ENCODE data around the gene CDIPT.

Gene CDIPT

DNA sequence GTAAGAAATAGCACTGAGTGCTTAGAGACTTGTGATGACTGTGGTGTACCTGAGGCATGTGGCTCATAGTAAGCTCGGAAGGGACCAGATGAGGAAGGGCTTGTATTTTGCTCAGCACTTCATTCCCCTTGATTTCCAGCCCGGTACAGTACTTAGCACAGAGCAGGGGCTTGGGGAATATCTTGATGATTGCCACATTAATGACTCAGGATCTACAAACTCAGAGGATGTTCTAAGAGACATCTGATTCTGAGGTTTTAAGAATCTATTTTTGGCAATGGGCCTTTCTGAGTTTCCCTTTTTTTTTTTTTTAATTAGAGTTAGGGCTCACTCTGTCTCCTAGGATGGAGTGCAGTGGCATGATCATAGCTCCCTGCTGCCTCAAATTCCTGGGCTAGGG, 46.4 kb upstream of the CDIPT start:
- Histone ChIP-seq H2AFZ (ENCODE audit: low read depth) (no peak overlapping the region), H3K36me3 (ENCODE audit: insufficient read depth) (no peaks in the 10 kb centered on the region), H3K79me2 (ENCODE audit: insufficient read depth, low read depth) (no peaks in the 10 kb centered on the region), H3K4me2 (no peak overlapping the region), H4K20me1 (ENCODE audit: insufficient read depth) (no peaks in the 10 kb centered on the region), H3K27ac (no peak overlapping the region), H3K4me1 (ENCODE audit: low read depth, poor library complexity, severe bottlenecking) (no peaks in the 10 kb centered on the region), H3K4me3 (IDR thresholded peaks at IDR 0.05; ENCODE audit: insufficient read depth, low read depth, low read length) (no peak overlapping the region), H3K27me3 (ENCODE audit: insufficient read depth, low read depth) (no peaks in the 10 kb centered on the region), H3K9ac (no peak overlapping the region)
- TF ChIP-seq, protein P1, sequence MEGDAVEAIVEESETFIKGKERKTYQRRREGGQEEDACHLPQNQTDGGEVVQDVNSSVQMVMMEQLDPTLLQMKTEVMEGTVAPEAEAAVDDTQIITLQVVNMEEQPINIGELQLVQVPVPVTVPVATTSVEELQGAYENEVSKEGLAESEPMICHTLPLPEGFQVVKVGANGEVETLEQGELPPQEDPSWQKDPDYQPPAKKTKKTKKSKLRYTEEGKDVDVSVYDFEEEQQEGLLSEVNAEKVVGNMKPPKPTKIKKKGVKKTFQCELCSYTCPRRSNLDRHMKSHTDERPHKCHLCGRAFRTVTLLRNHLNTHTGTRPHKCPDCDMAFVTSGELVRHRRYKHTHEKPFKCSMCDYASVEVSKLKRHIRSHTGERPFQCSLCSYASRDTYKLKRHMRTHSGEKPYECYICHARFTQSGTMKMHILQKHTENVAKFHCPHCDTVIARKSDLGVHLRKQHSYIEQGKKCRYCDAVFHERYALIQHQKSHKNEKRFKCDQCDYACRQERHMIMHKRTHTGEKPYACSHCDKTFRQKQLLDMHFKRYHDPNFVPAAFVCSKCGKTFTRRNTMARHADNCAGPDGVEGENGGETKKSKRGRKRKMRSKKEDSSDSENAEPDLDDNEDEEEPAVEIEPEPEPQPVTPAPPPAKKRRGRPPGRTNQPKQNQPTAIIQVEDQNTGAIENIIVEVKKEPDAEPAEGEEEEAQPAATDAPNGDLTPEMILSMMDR (conservative IDR thresholded peaks at IDR 0.05; ENCODE audit: low read depth, low read length): no peak

DNA sequence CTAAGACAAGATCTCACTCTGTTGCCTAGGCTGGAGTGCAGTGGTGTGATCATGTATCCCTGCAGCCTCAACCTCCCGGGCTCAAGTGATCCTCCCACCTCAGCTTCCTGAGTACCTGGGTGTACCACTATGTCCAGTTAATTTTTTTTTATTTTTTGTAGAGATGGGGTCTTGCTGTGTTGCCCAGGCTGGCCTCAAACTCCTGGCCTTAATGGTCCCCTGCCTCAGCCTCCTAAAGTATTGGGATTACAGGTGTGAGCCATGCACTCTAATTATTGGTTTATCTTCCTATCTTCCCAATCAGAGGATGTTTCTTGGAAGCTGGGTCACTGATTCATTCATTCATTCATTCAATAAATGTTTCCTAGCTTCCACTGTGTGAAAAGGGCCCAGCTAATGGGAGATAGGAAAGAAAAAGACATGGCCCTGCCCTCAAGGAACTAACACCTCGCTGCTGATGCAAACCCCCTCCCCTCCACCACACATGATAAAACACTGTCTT, 45.7 kb upstream of the CDIPT start:
- Histone ChIP-seq H3K27ac (no peak overlapping the region), H3K9ac (no peak overlapping the region), H3K4me2 (no peak overlapping the region), H4K20me1 (ENCODE audit: insufficient read depth) (no peaks in the 10 kb centered on the region), H2AFZ (ENCODE audit: low read depth) (no peak overlapping the region), H3K27me3 (ENCODE audit: insufficient read depth, low read depth) (no peaks in the 10 kb centered on the region), H3K36me3 (ENCODE audit: insufficient read depth) (no peaks in the 10 kb centered on the region), H3K79me2 (ENCODE audit: insufficient read depth, low read depth) (no peaks in the 10 kb centered on the region), H3K4me3 (IDR thresholded peaks at IDR 0.05; ENCODE audit: insufficient read depth, low read depth, low read length) (no peak overlapping the region), H3K4me1 (ENCODE audit: low read depth, poor library complexity, severe bottlenecking) (no peaks in the 10 kb centered on the region)
- TF ChIP-seq, protein P1 (conservative IDR thresholded peaks at IDR 0.05; ENCODE audit: low read depth, low read length): no peak

DNA sequence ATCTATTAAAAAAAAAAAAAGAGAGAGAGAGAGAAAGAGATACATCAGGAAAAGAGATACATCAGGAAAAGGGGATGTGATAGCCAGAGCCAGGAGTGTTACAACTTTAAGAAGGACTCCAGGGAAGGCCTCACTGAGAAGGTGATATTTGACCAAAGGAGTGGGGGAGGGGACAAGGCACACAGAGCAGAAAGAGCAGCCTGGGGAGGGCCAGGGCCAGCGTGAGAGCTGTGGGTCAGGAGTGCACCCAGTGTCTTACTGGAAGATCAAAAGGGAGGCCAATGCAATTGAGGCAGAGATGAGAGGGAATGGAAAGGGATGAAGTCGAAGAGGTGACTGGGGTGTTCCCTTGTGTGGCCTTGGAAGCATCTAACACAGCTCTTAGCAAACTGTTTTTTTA, 44.9 kb upstream of the CDIPT start:
- H3K27ac ChIP-seq: no peak overlapping the region
- H3K4me2 ChIP-seq: no peak overlapping the region

DNA sequence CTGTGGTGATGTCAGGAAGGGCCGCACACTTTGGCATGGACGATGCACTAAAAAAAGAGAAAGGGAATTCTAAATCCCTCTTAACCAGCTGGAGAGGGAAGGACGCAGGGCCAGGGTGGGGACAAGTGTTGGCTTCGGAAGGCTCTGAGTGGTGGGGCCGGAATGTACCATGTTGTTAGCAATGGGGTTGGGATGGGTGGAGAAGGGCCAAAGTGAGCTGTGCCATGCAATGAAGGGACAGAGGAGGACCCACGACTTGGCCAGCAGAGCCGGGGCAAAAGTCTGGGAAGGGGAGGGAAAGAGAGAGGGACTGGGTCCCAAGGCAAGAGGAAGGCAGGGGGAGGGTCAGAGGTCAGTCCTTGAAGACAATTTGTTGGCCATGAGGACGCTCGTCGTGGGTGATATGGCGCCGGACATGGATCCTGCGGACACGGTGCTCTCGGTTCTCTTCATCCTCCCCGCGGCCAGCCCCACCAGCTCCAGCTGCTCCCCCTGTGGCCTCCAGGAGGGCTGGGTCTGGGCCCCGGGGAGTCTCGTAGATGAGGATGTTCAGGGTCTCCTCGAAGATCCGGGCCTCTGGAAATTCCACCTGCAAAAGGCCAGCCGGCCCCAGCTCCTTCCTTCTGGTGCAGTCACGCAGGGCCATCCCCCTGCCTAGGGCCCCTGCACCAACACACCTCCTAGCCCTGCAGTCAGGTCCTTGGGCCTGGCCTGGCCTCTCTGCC, 43.7 kb upstream of the CDIPT start:
- Histone ChIP-seq H3K4me1 (ENCODE audit: low read depth, poor library complexity, severe bottlenecking) (no peaks in the 10 kb centered on the region), H3K4me2 (no peak overlapping the region), H3K36me3 (ENCODE audit: insufficient read depth) (no peaks in the 10 kb centered on the region), H3K27me3 (ENCODE audit: insufficient read depth, low read depth) (no peaks in the 10 kb centered on the region), H3K79me2 (ENCODE audit: insufficient read depth, low read depth) (no peaks in the 10 kb centered on the region), H2AFZ (ENCODE audit: low read depth) (no peak overlapping the region), H3K9ac (no peak overlapping the region), H4K20me1 (ENCODE audit: insufficient read depth) (no peaks in the 10 kb centered on the region), H3K4me3 (IDR thresholded peaks at IDR 0.05; ENCODE audit: insufficient read depth, low read depth, low read length) (no peak overlapping the region), H3K27ac (no peak overlapping the region)
- TF ChIP-seq, protein P1 (conservative IDR thresholded peaks at IDR 0.05; ENCODE audit: low read depth, low read length): no peak

More for the DNA sequence above, 44.9 kb upstream of the CDIPT start:
- no peaks in the 10 kb centered on the region for H3K79me2 ChIP-seq (ENCODE audit: insufficient read depth, low read depth)
- no peaks in the 10 kb centered on the region for H4K20me1 ChIP-seq (ENCODE audit: insufficient read depth)
- H3K9ac ChIP-seq: no peak overlapping the region
- no peaks in the 10 kb centered on the region for H3K36me3 ChIP-seq (ENCODE audit: insufficient read depth)
- H2AFZ ChIP-seq (ENCODE audit: low read depth): no peak overlapping the region
- no peaks in the 10 kb centered on the region for H3K27me3 ChIP-seq (ENCODE audit: insufficient read depth, low read depth)
- TF ChIP-seq, protein P1 (conservative IDR thresholded peaks at IDR 0.05; ENCODE audit: low read depth, low read length): no peak
- H3K4me3 ChIP-seq (IDR thresholded peaks at IDR 0.05; ENCODE audit: insufficient read depth, low read depth, low read length): no peak overlapping the region
- H3K4me1 ChIP-seq (ENCODE audit: low read depth, poor library complexity, severe bottlenecking): no peaks in the 10 kb centered on the region
